GM18519 (cell line): ENCODE data around the gene DOCK3.
"Not testable (repeated sequence)": the region's sequence is repeated elsewhere in the genome, so short reads cannot be mapped to it uniquely, and the experiment has no call there.

Experiments
- ATAC-seq: cut with Tn5 transposase; IDR thresholded peaks from one replicate; pipeline ENCODE4 v1.9.1; 2021; ENCODE audit warnings: mild to moderate bottlenecking, moderate library complexity; ENCODE audit not compliant: unreplicated experiment, low FRiP score

DOCK3 gene

GRCh38 chr3:51340989-51341636 is 666.4 kb downstream of the DOCK3 start:
- no peak for ATAC-seq

GRCh38 chr3:51343918-51344687 is 669.4 kb downstream of the DOCK3 start:
- ATAC-seq: no peak

GRCh38 chr3:51350751-51351150 is 676.0 kb downstream of the DOCK3 start:
- ATAC-seq: no peak

GRCh38 chr3:51353131-51353530 is 678.4 kb downstream of the DOCK3 start:
- no peak for ATAC-seq

- ATAC-seq: no peak
Observed at GRCh38 chr3:51353691-51354090, 679.0 kb downstream of the DOCK3 start.

- no peak for ATAC-seq
Observed at GRCh38 chr3:51354172-51354571, 679.4 kb downstream of the DOCK3 start.

- no peak for ATAC-seq
Observed at GRCh38 chr3:51354731-51355615, 680.2 kb downstream of the DOCK3 start.

GRCh38 chr3:51355891-51356578 is 681.3 kb downstream of the DOCK3 start:
- ATAC-seq: no peak

GRCh38 chr3:51357856-51358255 is 683.1 kb downstream of the DOCK3 start:
- no peak for ATAC-seq

- no peak for ATAC-seq
Observed at GRCh38 chr3:51358981-51359380, 684.3 kb downstream of the DOCK3 start.

GRCh38 chr3:51360806-51361205 is 686.1 kb downstream of the DOCK3 start:
- ATAC-seq: no peak

- ATAC-seq: no peak
Observed at GRCh38 chr3:51361746-51362145, 687.0 kb downstream of the DOCK3 start.

- ATAC-seq: no peak
Observed at GRCh38 chr3:51362476-51362875, 687.7 kb downstream of the DOCK3 start.

GRCh38 chr3:51368276-51368675 is 693.5 kb downstream of the DOCK3 start:
- ATAC-seq: not testable (repeated sequence)

- no peak for ATAC-seq
Observed at GRCh38 chr3:51371943-51372557, 697.3 kb downstream of the DOCK3 start.

- no peak for ATAC-seq
Observed at GRCh38 chr3:51373658-51374421, 699.1 kb downstream of the DOCK3 start.

- no peak for ATAC-seq
Observed at GRCh38 chr3:51374456-51374855, 699.7 kb downstream of the DOCK3 start.

- no peak for ATAC-seq
Observed at GRCh38 chr3:51375136-51375535, 700.4 kb downstream of the DOCK3 start.

GRCh38 chr3:51375571-51375970 is 700.8 kb downstream of the DOCK3 start:
- no peak for ATAC-seq
